Left lobe of liver (tissue), 2 donors: ENCODE data around the gene CNTFR. TPM values are rescaled to one million over a fixed set of nuclear protein-coding genes. Genes with fewer than 3 reads are reported as not detected.

Experiments used
- ATAC-seq: fragments of 200-7000 bp; cut with Tn5 transposase; one replicate; pipeline ENCODE4 v1.9.1; 2020; ENCODE audit warnings: mild to moderate bottlenecking, moderate library complexity
- DNase-seq: peaks from one replicate; pipeline ENCODE4 v3.0.0-alpha.2; 2020; ENCODE audit warnings: low spot score
- total RNA-seq: library from RNA; stranded (reverse); gene quantifications from one replicate; pipeline ENCODE4 v1.2.1, GENCODE V29; 2021
- donor health status: DM: no; HTN: no; CAD: no; lungs with moderate emphysema.
- donor health status: DM: no; HTN: yes; CAD: no.

CNTFR gene
- total RNA-seq, 1 donor from 2014 or later = 13.0 TPM

- peak; percentile 94 for DNase-seq
- ATAC-seq = peak; percentile 98
Measured at GRCh38 chr9:34620061-34620994, 30.8 kb upstream of the CNTFR start, which contains the start of gene DCTN3. Gene DCTN3 (minus strand): TSS chr9:34620495. CDS start chr9:34620464, 31 bp downstream.

- ATAC-seq (no peak), DNase-seq (no peak)
Measured at GRCh38 chr9:34615132-34615531, 25.6 kb upstream of the CNTFR start.

- peak; percentile 77 for ATAC-seq
- DNase-seq = peak; percentile 84
Measured at GRCh38 chr9:34612788-34613390, 23.4 kb upstream of the CNTFR start.

GRCh38 chr9:34611811-34612787 is 22.6 kb upstream of the CNTFR start, which contains the start of gene RPP25L:
Gene RPP25L (minus strand): TSS chr9:34612097. CDS start chr9:34611296, 801 bp downstream.
- peak; percentile 93 for ATAC-seq
- DNase-seq = peak; percentile 91

GRCh38 chr9:34611251-34611810 is 21.8 kb upstream of the CNTFR start:
- ATAC-seq = peak; percentile 7
- peak; percentile 61 for DNase-seq

GRCh38 chr9:34610434-34611206 is 21.1 kb upstream of the CNTFR start:
- DNase-seq = peak; percentile 60
- no peak for ATAC-seq

- ATAC-seq = no peak
- no peak for DNase-seq
Measured at GRCh38 chr9:34607331-34607730, 17.8 kb upstream of the CNTFR start.

- DNase-seq (no peak), ATAC-seq (peak; percentile 70)
Measured at GRCh38 chr9:34606905-34607304, 17.4 kb upstream of the CNTFR start.

GRCh38 chr9:34606190-34606589 is 16.7 kb upstream of the CNTFR start:
- ATAC-seq (no peak), DNase-seq (no peak)

- ATAC-seq = peak; percentile 88
- peak; percentile 82 for DNase-seq
Measured at GRCh38 chr9:34603610-34604231, 14.2 kb upstream of the CNTFR start.

GRCh38 chr9:34601937-34602573 is 12.5 kb upstream of the CNTFR start:
- DNase-seq = no peak
- ATAC-seq = no peak

- ATAC-seq (no peak), DNase-seq (no peak)
Measured at GRCh38 chr9:34600908-34601307, 11.4 kb upstream of the CNTFR start.

GRCh38 chr9:34599546-34599945 is 10.0 kb upstream of the CNTFR start:
- ATAC-seq = no peak
- no peak for DNase-seq

- ATAC-seq = no peak
- peak; percentile 47 for DNase-seq
Measured at GRCh38 chr9:34594177-34594576, 4.7 kb upstream of the CNTFR start.

GRCh38 chr9:34592895-34593601 is 3.5 kb upstream of the CNTFR start:
- peak; percentile 54 for ATAC-seq
- peak; percentile 89 for DNase-seq

- ATAC-seq (no peak), DNase-seq (no peak)
Measured at GRCh38 chr9:34591917-34592866, 2.7 kb upstream of the CNTFR start.
